IMR-90 (cell line): Measurements from ENCODE around the gene TTLL11. TPM values are rescaled to one million over a fixed set of nuclear protein-coding genes. Genes with fewer than 3 reads are reported as not detected.

Experiments
- ATAC-seq: fragments of 200-7000 bp; cut with Tn5 transposase; 2 replicates; pipeline ENCODE4 v1.9.1; 2020; ENCODE audit warnings: low read depth, mild to moderate bottlenecking, moderate library complexity
- BruUV-seq: library from RNA; stranded (reverse); fragments of 400-500 nt; replicated peaks from 2 replicates; lab custom pipeline; 2021; lab: Mats Ljungman, UMichigan
- CTCF ChIA-PET: fragments of 300-600 bp; formaldehyde crosslinking; extraction: SDS; loops from one replicate; lab custom pipeline; 2021; ENCODE audit warnings: antibody characterized with exemption; lab: Yijun Ruan, JAX
- POLR2A ChIA-PET: fragments of 300-600 bp; sonication (Branson Sonifier 250); formaldehyde crosslinking; loops from one replicate; lab custom pipeline; 2022; ENCODE audit warnings: antibody characterized with exemption; ENCODE audit not compliant: unreplicated experiment; lab: Charles Lee
- DNase-seq: peaks from one replicate; pipeline ENCODE4 v3.0.0; 2013
- H2AFZ ChIP-seq: replicated peaks from 2 replicates; pipeline ENCODE3; 2013; ENCODE audit warnings: low read length, mild to moderate bottlenecking; ENCODE audit not compliant: poor library complexity
- H2AK5ac ChIP-seq: 2 replicates; pipeline ENCODE4 v1.6.1; 2013; ENCODE audit warnings: low read depth, low read length, inconsistent platforms
- H2AK9ac ChIP-seq: replicated peaks from 2 replicates; pipeline ENCODE3; 2013; ENCODE audit warnings: mild to moderate bottlenecking, low read depth, low read length, moderate library complexity; ENCODE audit not compliant: poor library complexity
- H2BK120ac ChIP-seq: 2 replicates; pipeline ENCODE4 v1.6.1; 2013; ENCODE audit warnings: low read depth, low read length, inconsistent platforms
- H2BK15ac ChIP-seq: 3 replicates; pipeline ENCODE4 v1.6.1; 2013; ENCODE audit warnings: low read depth, low read length, inconsistent platforms
- H2BK20ac ChIP-seq: 2 replicates; pipeline ENCODE4 v1.6.1; 2013; ENCODE audit warnings: low read depth, mild to moderate bottlenecking, inconsistent platforms, low read length, moderate library complexity
- H2BK5ac ChIP-seq: 2 replicates; pipeline ENCODE4 v1.6.1; 2013; ENCODE audit warnings: mild to moderate bottlenecking, low read depth, low read length, inconsistent platforms; ENCODE audit not compliant: poor library complexity, severe bottlenecking
- H3K14ac ChIP-seq: replicated peaks from 2 replicates; pipeline ENCODE4 v1.6.1; 2013; ENCODE audit warnings: low read depth, low read length, inconsistent platforms
- H3K18ac ChIP-seq: 2 replicates; pipeline ENCODE4 v1.6.1; 2013; ENCODE audit warnings: low read depth, low read length, control low read depth
- H3K23ac ChIP-seq: 2 replicates; pipeline ENCODE4 v1.6.1; 2013; ENCODE audit warnings: low read depth, low read length, inconsistent platforms
- H3K27ac ChIP-seq: 2 replicates; pipeline ENCODE4 v1.5.1; 2013; ENCODE audit warnings: mild to moderate bottlenecking, control low read depth, low read length; ENCODE audit not compliant: insufficient read depth
- H3K27me3 ChIP-seq: 2 replicates; pipeline ENCODE4 v1.6.1; 2013; ENCODE audit warnings: low read length; ENCODE audit not compliant: control insufficient read depth, insufficient read depth
- H3K36me3 ChIP-seq: 2 replicates; pipeline ENCODE4 v1.6.1; 2013; ENCODE audit warnings: low read length, mixed read lengths; ENCODE audit not compliant: control insufficient read depth, insufficient read depth
- H3K4ac ChIP-seq: 2 replicates; pipeline ENCODE4 v1.6.1; 2013; ENCODE audit warnings: low read depth, low read length, inconsistent platforms
- H3K4me1 ChIP-seq: 2 replicates; pipeline ENCODE4 v1.6.1; 2013; ENCODE audit warnings: low read length, mixed read lengths; ENCODE audit not compliant: control insufficient read depth, insufficient read depth
- H3K4me2 ChIP-seq: 2 replicates; pipeline ENCODE4 v1.6.1; 2013; ENCODE audit warnings: low read depth, mild to moderate bottlenecking, control low read depth, low read length, moderate library complexity
- H3K4me3 ChIP-seq: 2 replicates; pipeline ENCODE4 v1.5.1; 2013; ENCODE audit warnings: low read depth, mild to moderate bottlenecking, control low read depth, low read length, moderate library complexity; ENCODE audit not compliant: insufficient read depth
- H3K56ac ChIP-seq: 2 replicates; pipeline ENCODE4 v1.6.1; 2013; ENCODE audit warnings: low read length, inconsistent platforms; ENCODE audit not compliant: insufficient read depth; ENCODE audit errors: extremely low read depth
- H3K79me1 ChIP-seq, 2 experiments: 2 replicates each; pipeline ENCODE4 v1.6.1; 2013; ENCODE audit warnings: low read length in 2 of 2, inconsistent platforms in 1 of 2, low read depth in 1 of 2
- H3K9ac ChIP-seq: 2 replicates; pipeline ENCODE4 v1.6.1; 2013; ENCODE audit warnings: low read depth, low read length, control low read depth
- H3K9me1 ChIP-seq: 2 replicates; pipeline ENCODE4 v1.6.1; 2013; ENCODE audit warnings: low read length, inconsistent platforms; ENCODE audit not compliant: insufficient read depth
- H3K9me3 ChIP-seq: 2 replicates; pipeline ENCODE4 v1.6.1; 2013; ENCODE audit warnings: low read length; ENCODE audit not compliant: control insufficient read depth, insufficient read depth
- H4K20me1 ChIP-seq: 2 replicates; pipeline ENCODE4 v1.6.1; 2013; ENCODE audit warnings: low read length, inconsistent platforms; ENCODE audit not compliant: insufficient read depth
- H4K5ac ChIP-seq: 2 replicates; pipeline ENCODE4 v1.6.1; 2013; ENCODE audit warnings: mild to moderate bottlenecking, low read depth, low read length, control low read depth
- H4K8ac ChIP-seq, 2 experiments: 2 replicates each; pipeline ENCODE4 v1.6.1; 2013; ENCODE audit warnings: low read depth in 2 of 2, low read length in 2 of 2, control low read depth in 1 of 2, inconsistent platforms in 1 of 2
- H4K91ac ChIP-seq: 2 replicates; pipeline ENCODE4 v1.6.1; 2013; ENCODE audit warnings: low read depth, low read length, inconsistent platforms; ENCODE audit not compliant: insufficient read depth
- BHLHE40 ChIP-seq: fragments of 150-350 bp; IDR thresholded peaks from 2 replicates; pipeline ENCODE4 v1.6.1; 2016; ENCODE audit warnings: mild to moderate bottlenecking, low read depth, low read length
- CEBPB ChIP-seq: IDR thresholded peaks from 2 replicates; pipeline ENCODE4 v1.6.1; 2012; ENCODE audit warnings: low read depth, low read length, improper control_type of control experiment
- CHD1 ChIP-seq: IDR thresholded peaks from 2 replicates; pipeline ENCODE4 v1.6.1; 2012; ENCODE audit warnings: low read depth, low read length, improper control_type of control experiment
- FOS ChIP-seq: fragments of 150-350 bp; IDR thresholded peaks from 2 replicates; pipeline ENCODE4 v1.6.1; 2016; ENCODE audit warnings: low read depth, low read length
- MAFK ChIP-seq: IDR thresholded peaks from 2 replicates; pipeline ENCODE4 v1.6.1; 2012; ENCODE audit warnings: low read depth, low read length, improper control_type of control experiment
- MAZ ChIP-seq: IDR thresholded peaks from 2 replicates; pipeline ENCODE4 v1.6.1; 2012; ENCODE audit warnings: low read depth, mild to moderate bottlenecking, low read length, improper control_type of control experiment, moderate library complexity, borderline replicate concordance
- MXI1 ChIP-seq: IDR thresholded peaks from 2 replicates; pipeline ENCODE4 v1.6.1; 2012; ENCODE audit warnings: low read depth, mild to moderate bottlenecking, low read length, moderate library complexity, borderline replicate concordance
- POLR2A ChIP-seq: IDR thresholded peaks from 2 replicates; pipeline ENCODE4 v1.6.1; 2012; ENCODE audit warnings: mild to moderate bottlenecking, low read depth, low read length
- RAD21 ChIP-seq: IDR thresholded peaks from 2 replicates; pipeline ENCODE4 v1.6.1; 2012; ENCODE audit warnings: low read length, improper control_type of control experiment
- RCOR1 ChIP-seq: IDR thresholded peaks from 2 replicates; pipeline ENCODE4 v1.6.1; 2012; ENCODE audit warnings: mild to moderate bottlenecking, low read length, improper control_type of control experiment; ENCODE audit not compliant: insufficient replicate concordance
- RFX5 ChIP-seq: IDR thresholded peaks from 2 replicates; pipeline ENCODE4 v1.8.0; 2012; ENCODE audit warnings: low read depth, mild to moderate bottlenecking, low read length, moderate library complexity
- SMC3 ChIP-seq: fragments of 150-350 bp; IDR thresholded peaks from 2 replicates; pipeline ENCODE4 v1.6.1; 2016; ENCODE audit warnings: low read depth, mild to moderate bottlenecking, antibody characterized with exemption, low read length, moderate library complexity
- WGBS, 2 experiments: methylation state at CpG; one replicate each; pipeline versions ENCODE4 v1.1.5 to v1.1.7; 2013; ENCODE audit warnings: missing lambda C conversion rate in 2 of 2; ENCODE audit not compliant: insufficient read length in 1 of 2; ENCODE audit errors: extremely low coverage in 2 of 2; 5-methylcytosine and 5-hydroxymethylcytosine counted together
- dilution Hi-C: fragments of 300-500 bp; cut with HindIII; formaldehyde crosslinking; loops from one replicate; pipeline ENCODE4 v1.14.3; 2018; ENCODE audit warnings: low sequenced_read_pairs; ENCODE audit not compliant: unreplicated experiment
- in situ Hi-C: fragments of 300-500 bp; cut with MboI; formaldehyde crosslinking; loops from 3 replicates; pipeline ENCODE4 v1.14.3; 2019; ENCODE audit warnings: low sequenced_read_pairs, inconsistent platforms, mixed read lengths
- intact Hi-C: fragments of 100-400 bp; cut with micrococcal nuclease; formaldehyde crosslinking; loops from 2 replicates; pipeline ENCODE4 v1.10.0; 2022
- polyA plus RNA-seq, 3 experiments: library from polyadenylated mRNA; depleted of rRNA; stranded (reverse); fragments of >200 nt; gene quantifications; 2 replicates each; pipeline ENCODE4 v1.2.3, GENCODE V29; 2012; ENCODE audit warnings: low replicate concordance in 1 of 3
- total RNA-seq: library from RNA; depleted of rRNA; stranded (reverse); fragments of >200 nt; gene quantifications from 2 replicates; pipeline ENCODE4 v1.2.3, GENCODE V29; 2012
- TF ChIP-seq, protein P1 (sequence below): conservative IDR thresholded peaks from 2 replicates; pipeline ENCODE4 v1.5.1; 2012; ENCODE audit warnings: mild to moderate bottlenecking, low read depth, low read length, improper control_type of control experiment
- TF ChIP-seq, protein P2 (sequence below): fragments of 150-350 bp; IDR thresholded peaks from 2 replicates; pipeline ENCODE4 v1.6.1; 2016; ENCODE audit warnings: low read depth, mild to moderate bottlenecking, low read length, moderate library complexity, borderline replicate concordance
- TF ChIP-seq, protein P3 (sequence below): fragments of 150-350 bp; IDR thresholded peaks from 2 replicates; pipeline ENCODE4 v1.6.1; 2017; ENCODE audit warnings: mild to moderate bottlenecking, antibody characterized with exemption, low read length, low read depth

TTLL11 gene
- total and polyA plus RNA-seq, 2 of the 4 experiments (the other 2 are of a cell fraction): 2.0 to 4.6 TPM

DNA sequence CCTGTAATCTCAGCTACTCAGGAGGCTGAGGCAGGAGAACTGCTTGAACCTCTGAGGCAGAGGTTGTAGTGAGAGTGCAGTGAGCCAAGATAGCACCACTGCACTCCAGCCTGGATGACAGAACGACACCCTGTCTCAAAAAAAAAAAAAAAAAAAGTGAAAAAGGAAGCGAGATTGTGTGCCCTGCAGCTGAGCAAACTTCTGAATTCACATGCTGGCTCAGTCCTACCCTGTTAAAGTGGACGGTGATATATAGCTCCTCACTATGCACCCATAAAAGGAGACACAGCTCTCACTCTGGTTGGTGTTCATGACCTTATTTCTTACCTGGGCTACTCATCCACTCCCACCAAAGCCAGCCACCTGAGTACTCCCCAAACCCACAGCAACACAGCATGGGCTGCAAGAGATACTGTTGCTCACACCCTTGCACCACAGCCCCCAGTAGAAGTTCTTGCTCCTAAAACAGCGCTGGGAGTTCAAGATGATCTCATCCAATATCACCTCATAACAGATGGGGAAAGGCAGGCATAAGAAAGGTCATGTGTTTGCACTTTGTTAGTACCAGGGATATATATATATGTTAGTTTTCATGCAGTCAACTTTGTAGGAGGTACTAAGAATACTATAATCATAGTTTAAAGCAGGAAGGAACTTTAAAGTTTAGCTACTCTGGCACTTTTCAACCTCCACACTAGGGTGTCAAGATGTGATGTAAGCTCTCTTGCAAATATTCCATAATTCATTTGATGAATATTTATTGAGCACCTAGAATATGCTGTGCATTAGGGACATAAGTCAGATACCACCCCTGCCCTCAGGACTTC, 4.0 kb downstream of the TTLL11 start:
- intact Hi-C loops: no loop called here
- no TSS peak for BruUV-seq
- no peak overlapping the region for H2BK15ac ChIP-seq
- peaks cover 13% of the 10 kb centered on the region for H3K9me1 ChIP-seq
- TF ChIP-seq POLR2A: no peak
- TF ChIP-seq, protein P1, sequence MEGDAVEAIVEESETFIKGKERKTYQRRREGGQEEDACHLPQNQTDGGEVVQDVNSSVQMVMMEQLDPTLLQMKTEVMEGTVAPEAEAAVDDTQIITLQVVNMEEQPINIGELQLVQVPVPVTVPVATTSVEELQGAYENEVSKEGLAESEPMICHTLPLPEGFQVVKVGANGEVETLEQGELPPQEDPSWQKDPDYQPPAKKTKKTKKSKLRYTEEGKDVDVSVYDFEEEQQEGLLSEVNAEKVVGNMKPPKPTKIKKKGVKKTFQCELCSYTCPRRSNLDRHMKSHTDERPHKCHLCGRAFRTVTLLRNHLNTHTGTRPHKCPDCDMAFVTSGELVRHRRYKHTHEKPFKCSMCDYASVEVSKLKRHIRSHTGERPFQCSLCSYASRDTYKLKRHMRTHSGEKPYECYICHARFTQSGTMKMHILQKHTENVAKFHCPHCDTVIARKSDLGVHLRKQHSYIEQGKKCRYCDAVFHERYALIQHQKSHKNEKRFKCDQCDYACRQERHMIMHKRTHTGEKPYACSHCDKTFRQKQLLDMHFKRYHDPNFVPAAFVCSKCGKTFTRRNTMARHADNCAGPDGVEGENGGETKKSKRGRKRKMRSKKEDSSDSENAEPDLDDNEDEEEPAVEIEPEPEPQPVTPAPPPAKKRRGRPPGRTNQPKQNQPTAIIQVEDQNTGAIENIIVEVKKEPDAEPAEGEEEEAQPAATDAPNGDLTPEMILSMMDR: no peak
- no peak for TF ChIP-seq MAZ
- no peak for TF ChIP-seq RAD21
- TF ChIP-seq CHD1: no peak
- TF ChIP-seq RCOR1: no peak
- TF ChIP-seq, protein P2, sequence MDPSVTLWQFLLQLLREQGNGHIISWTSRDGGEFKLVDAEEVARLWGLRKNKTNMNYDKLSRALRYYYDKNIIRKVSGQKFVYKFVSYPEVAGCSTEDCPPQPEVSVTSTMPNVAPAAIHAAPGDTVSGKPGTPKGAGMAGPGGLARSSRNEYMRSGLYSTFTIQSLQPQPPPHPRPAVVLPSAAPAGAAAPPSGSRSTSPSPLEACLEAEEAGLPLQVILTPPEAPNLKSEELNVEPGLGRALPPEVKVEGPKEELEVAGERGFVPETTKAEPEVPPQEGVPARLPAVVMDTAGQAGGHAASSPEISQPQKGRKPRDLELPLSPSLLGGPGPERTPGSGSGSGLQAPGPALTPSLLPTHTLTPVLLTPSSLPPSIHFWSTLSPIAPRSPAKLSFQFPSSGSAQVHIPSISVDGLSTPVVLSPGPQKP: no peak
- TF ChIP-seq SMC3: no peak
- TF ChIP-seq, protein P3, sequence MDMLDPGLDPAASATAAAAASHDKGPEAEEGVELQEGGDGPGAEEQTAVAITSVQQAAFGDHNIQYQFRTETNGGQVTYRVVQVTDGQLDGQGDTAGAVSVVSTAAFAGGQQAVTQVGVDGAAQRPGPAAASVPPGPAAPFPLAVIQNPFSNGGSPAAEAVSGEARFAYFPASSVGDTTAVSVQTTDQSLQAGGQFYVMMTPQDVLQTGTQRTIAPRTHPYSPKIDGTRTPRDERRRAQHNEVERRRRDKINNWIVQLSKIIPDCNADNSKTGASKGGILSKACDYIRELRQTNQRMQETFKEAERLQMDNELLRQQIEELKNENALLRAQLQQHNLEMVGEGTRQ: no peak
- TF ChIP-seq BHLHE40: no peak
- TF ChIP-seq RFX5: no peak
- no peak for TF ChIP-seq CEBPB
- TF ChIP-seq MAFK: no peak
- TF ChIP-seq FOS: no peak
- TF ChIP-seq MXI1: no peak
- whole genome bisulfite sequencing, 2 experiments: 80% methylated on average over 1 of the region's 4 CpGs; no CpG with 5 or more reads in 1 of the 2 experiments
- no peak for ATAC-seq
- no peak overlapping the region for H3K27ac ChIP-seq
- peaks cover 11% of the 10 kb centered on the region for H3K4me1 ChIP-seq
- H3K18ac ChIP-seq: no peak overlapping the region
- no peak overlapping the region for H2AK9ac ChIP-seq
- in situ Hi-C loops: no loop called here
- no peak overlapping the region for H3K4me3 ChIP-seq
- H3K9me3 ChIP-seq: no peaks in the 10 kb centered on the region
- H2BK20ac ChIP-seq: no peak overlapping the region
- no peak overlapping the region for H4K8ac ChIP-seq
- dilution Hi-C loops: no loop called here
- no peak overlapping the region for H3K4ac ChIP-seq
- DNase-seq: no peak
- H3K79me1 ChIP-seq: peaks cover 27 to 66% of the 10 kb centered on the region in 2 experiments
- H4K5ac ChIP-seq: no peak overlapping the region
- H3K4me2 ChIP-seq: no peak overlapping the region
- no peak overlapping the region for H2BK5ac ChIP-seq
- no peak overlapping the region for H3K9ac ChIP-seq
- no peaks in the 10 kb centered on the region for H3K27me3 ChIP-seq
- no peaks in the 10 kb centered on the region for H3K36me3 ChIP-seq
- H2AFZ ChIP-seq: no peak overlapping the region
- H3K23ac ChIP-seq: peak overlapping the region; percentile 42; the same call in 1 of the 2 replicates
- H3K56ac ChIP-seq: no peak overlapping the region
- no peak overlapping the region for H2BK120ac ChIP-seq
- H3K14ac ChIP-seq: no peak overlapping the region
- POLR2A ChIA-PET: no interaction called here
- peaks cover 30% of the 10 kb centered on the region for H4K20me1 ChIP-seq
- H2AK5ac ChIP-seq: no peak overlapping the region
- no peak overlapping the region for H4K91ac ChIP-seq
- CTCF ChIA-PET: interaction anchor here (1.5 to 1.7 kb wide), 3 partner anchors 9 to 52 kb away, joined by 3 to 6 read pairs (median 4); no protein-coding TSS in a partner anchor
